GM23338 (cell line): ENCODE results near the gene POLD2. TPM values are rescaled to one million over a fixed set of nuclear protein-coding genes. Genes with fewer than 3 reads are reported as not detected.
A peak's percentile ranks its signal among the peaks of the same experiment; 100 is the strongest.

Experiments
- ATAC-seq: fragments of 200-7000 bp; cut with Tn5 transposase; 3 replicates; pipeline ENCODE4 v1.9.1; 2020
- DNase-seq: peaks from one replicate; pipeline ENCODE4 v3.0.0-alpha.2; 2015; ENCODE audit warnings: low spot score
- H2AFZ ChIP-seq: fragments of 200-600 bp; sonication (generic); 2 replicates; pipeline ENCODE4 v1.8.0; 2016; ENCODE audit warnings: antibody characterized with exemption, mild to moderate bottlenecking, moderate library complexity
- H3F3A ChIP-seq: fragments of 200-600 bp; sonication (generic); replicated peaks from 2 replicates; pipeline ENCODE4 v1.8.0; 2017; ENCODE audit warnings: antibody characterized with exemption, mixed run types, low read depth
- H3K27ac ChIP-seq: fragments of 200-600 bp; sonication (generic); 2 replicates; pipeline ENCODE4 v1.6.1; 2016; ENCODE audit warnings: low read depth
- H3K27me3 ChIP-seq: fragments of 200-600 bp; sonication (generic); 2 replicates; pipeline ENCODE4 v1.8.0; 2016; ENCODE audit warnings: mild to moderate bottlenecking, mixed run types, moderate library complexity; ENCODE audit not compliant: insufficient read depth
- H3K36me3 ChIP-seq: fragments of 200-600 bp; sonication (generic); 2 replicates; pipeline ENCODE4 v1.8.0; 2016; ENCODE audit warnings: mild to moderate bottlenecking; ENCODE audit not compliant: insufficient read depth
- H3K4me1 ChIP-seq: fragments of 200-600 bp; sonication (generic); 2 replicates; pipeline ENCODE4 v1.8.0; 2016; ENCODE audit warnings: mild to moderate bottlenecking, moderate library complexity; ENCODE audit not compliant: insufficient read depth
- H3K4me2 ChIP-seq: fragments of 200-600 bp; sonication (generic); 2 replicates; pipeline ENCODE4 v1.7.1; 2017; ENCODE audit warnings: mixed run types
- H3K4me3 ChIP-seq: fragments of 200-600 bp; sonication (generic); 2 replicates; pipeline ENCODE4 v1.6.1; 2016; ENCODE audit warnings: mixed run types
- H3K79me2 ChIP-seq: fragments of 200-600 bp; sonication (generic); replicated peaks from 2 replicates; pipeline ENCODE4 v1.8.0; 2017; ENCODE audit warnings: mild to moderate bottlenecking; ENCODE audit not compliant: insufficient read depth
- H3K9me2 ChIP-seq: fragments of 200-600 bp; sonication (generic); 2 replicates; pipeline ENCODE4 v1.8.0; 2017; ENCODE audit not compliant: insufficient read depth
- H4K20me1 ChIP-seq: fragments of 200-600 bp; sonication (generic); replicated peaks from 2 replicates; pipeline ENCODE4 v1.8.0; 2017; ENCODE audit warnings: mild to moderate bottlenecking; ENCODE audit not compliant: insufficient read depth
- H3K27ac Mint-ChIP-seq: 2 replicates; pipeline ENCODE4 v1.8.0; 2020; ENCODE audit warnings: inconsistent platforms, mild to moderate bottlenecking, moderate library complexity, mixed read lengths
- H3K27me3 Mint-ChIP-seq: 3 replicates; pipeline ENCODE4 v1.8.0; 2022; ENCODE audit warnings: low read depth, mild to moderate bottlenecking, moderate library complexity, mixed read lengths, inconsistent platforms; ENCODE audit not compliant: insufficient read depth, poor library complexity
- H3K36me3 Mint-ChIP-seq: 3 replicates; pipeline ENCODE4 v1.8.0; 2021; ENCODE audit warnings: low read depth, mild to moderate bottlenecking, inconsistent platforms, moderate library complexity, mixed read lengths
- H3K4me1 Mint-ChIP-seq: 3 replicates; pipeline ENCODE4 v1.8.0; 2020; ENCODE audit warnings: mild to moderate bottlenecking, inconsistent platforms, mixed read lengths
- H3K4me3 Mint-ChIP-seq: 3 replicates; pipeline ENCODE4 v1.8.0; 2021; ENCODE audit warnings: moderate library complexity, mild to moderate bottlenecking, inconsistent platforms, mixed read lengths
- H3K9me3 Mint-ChIP-seq: 3 replicates; pipeline ENCODE4 v1.8.0; 2020; ENCODE audit warnings: moderate library complexity, mild to moderate bottlenecking, inconsistent platforms, mixed read lengths
- CREB1 ChIP-seq: fragments of 250-450 bp; sonication (Bioruptor Pico); IDR thresholded peaks from 2 replicates; pipeline ENCODE4 v1.5.0; 2020; ENCODE audit warnings: low read depth, mild to moderate bottlenecking, moderate library complexity
- CTCF ChIP-seq, 2 experiments: fragments of 200-600 bp in 1 of 2; sonication (generic) in 1 of 2; conservative IDR thresholded peaks; 2 replicates each; pipeline versions ENCODE4 v1.5.1 to v1.6.1; 2016 to 2017; ENCODE audit warnings: antibody characterized with exemption in 2 of 2, low read depth in 2 of 2, mild to moderate bottlenecking in 2 of 2, moderate library complexity in 1 of 2
- EZH2 ChIP-seq: fragments of 200-600 bp; sonication (generic); IDR thresholded peaks from one replicate; pipeline ENCODE4 v1.8.0; 2017; ENCODE audit warnings: antibody characterized with exemption, mild to moderate bottlenecking, low read depth; ENCODE audit not compliant: unreplicated experiment
- EZH2phosphoT487 ChIP-seq: fragments of 200-600 bp; sonication (generic); IDR thresholded peaks from one replicate; pipeline ENCODE4 v1.8.1; 2018; ENCODE audit warnings: antibody characterized with exemption; ENCODE audit not compliant: unreplicated experiment
- POLR2AphosphoS5 ChIP-seq: IDR thresholded peaks from 2 replicates; pipeline ENCODE4 v1.6.1; 2016; ENCODE audit warnings: antibody characterized with exemption, low read depth
- ZNF114 ChIP-seq: fragments of 250-450 bp; sonication (Bioruptor Pico); IDR thresholded peaks from 2 replicates; pipeline ENCODE4 v1.5.0; 2020; ENCODE audit warnings: mild to moderate bottlenecking, moderate library complexity
- ZNF331 ChIP-seq: fragments of 250-450 bp; sonication (Bioruptor Pico); IDR thresholded peaks from 2 replicates; pipeline ENCODE4 v1.5.0; 2020; ENCODE audit warnings: low read depth, mild to moderate bottlenecking, moderate library complexity
- polyA plus RNA-seq: library from polyadenylated mRNA; unstranded; fragments of >200 nt; fragmentation: Nextera tagmentation; extraction: Ambion mirVana; gene quantifications from 2 replicates; pipeline ENCODE4 v1.2.1, GENCODE V29; 2016
- total RNA-seq: library from RNA; depleted of rRNA; stranded (reverse); fragments of >200 nt; shearing (Covaris generic); gene quantifications from 2 replicates; pipeline ENCODE4 v1.2.3, GENCODE V29; 2014

Gene POLD2
- total and polyA plus RNA-seq, 2 experiments from 2014 or later, result 101 to 127 TPM

- H3K79me2 ChIP-seq, result no peaks in the 10 kb centered on the region
- Mint-ChIP-seq H3K27me3 (peaks cover 3% of the 10 kb centered on the region), H3K27ac (no peak overlapping the region), H3K36me3 (no peaks in the 10 kb centered on the region), H3K4me3 (no peak overlapping the region), H3K9me3 (no peaks in the 10 kb centered on the region), H3K4me1 (peaks cover 3% of the 10 kb centered on the region; the same call in 2 of the 3 replicates)
- H3K9me2 ChIP-seq, result no peaks in the 10 kb centered on the region
- no peaks in the 10 kb centered on the region for H3K27me3 ChIP-seq
- no peaks in the 10 kb centered on the region for H3K4me1 ChIP-seq
- no peaks in the 10 kb centered on the region for H3F3A ChIP-seq
- TF ChIP-seq ZNF114 (CRISPR knock-in tag), result no peak
- no peak for TF ChIP-seq CREB1
- TF ChIP-seq ZNF331 (CRISPR knock-in tag), result no peak
- DNase-seq (no peak), ATAC-seq (no peak)
- no peak overlapping the region for H3K27ac ChIP-seq
- no peak overlapping the region for H3K4me3 ChIP-seq
- H2AFZ ChIP-seq, result no peak overlapping the region
- H4K20me1 ChIP-seq, result no peaks in the 10 kb centered on the region
- no peak overlapping the region for H3K4me2 ChIP-seq
- no peaks in the 10 kb centered on the region for H3K36me3 ChIP-seq
These were observed 31.4 kb upstream of the POLD2 start for GRCh38 chr7:44154703-44155102.

GRCh38 chr7:44153948-44154335 is 30.6 kb upstream of the POLD2 start:
- Histone ChIP-seq H2AFZ (no peak overlapping the region), H3K9me2 (no peaks in the 10 kb centered on the region), H4K20me1 (no peaks in the 10 kb centered on the region), H3K4me1 (no peaks in the 10 kb centered on the region), H3K27me3 (no peaks in the 10 kb centered on the region), H3K36me3 (no peaks in the 10 kb centered on the region), H3K4me3 (no peak overlapping the region), H3K27ac (no peak overlapping the region), H3F3A (no peaks in the 10 kb centered on the region), H3K4me2 (no peak overlapping the region), H3K79me2 (no peaks in the 10 kb centered on the region)
- Mint-ChIP-seq H3K27me3 (peaks cover 6% of the 10 kb centered on the region), H3K9me3 (no peaks in the 10 kb centered on the region), H3K4me1 (peaks cover 3% of the 10 kb centered on the region; the same call in 2 of the 3 replicates), H3K4me3 (no peak overlapping the region), H3K36me3 (no peaks in the 10 kb centered on the region), H3K27ac (no peak overlapping the region)
- ATAC-seq (no peak), DNase-seq (no peak)
- no peak for TF ChIP-seq EZH2
- no peak for TF ChIP-seq CREB1

- no peaks in the 10 kb centered on the region for H3K27me3 ChIP-seq
- H3K9me2 ChIP-seq, result no peaks in the 10 kb centered on the region
- H3K4me1 ChIP-seq, result no peaks in the 10 kb centered on the region
- no peaks in the 10 kb centered on the region for H4K20me1 ChIP-seq
- H3K4me2 ChIP-seq, result no peak overlapping the region
- no peaks in the 10 kb centered on the region for H3F3A ChIP-seq
- DNase-seq (peak; percentile 25), ATAC-seq (peak; percentile 67)
- H3K79me2 ChIP-seq, result no peaks in the 10 kb centered on the region
- no peak overlapping the region for H3K27ac ChIP-seq
- H3K4me3 ChIP-seq, result no peak overlapping the region
- no peaks in the 10 kb centered on the region for H3K36me3 ChIP-seq
- no peak overlapping the region for H2AFZ ChIP-seq
- Mint-ChIP-seq H3K9me3 (no peaks in the 10 kb centered on the region), H3K27me3 (peaks cover 6% of the 10 kb centered on the region), H3K4me1 (peaks cover 3% of the 10 kb centered on the region; the same call in 2 of the 3 replicates), H3K36me3 (no peaks in the 10 kb centered on the region), H3K27ac (no peak overlapping the region), H3K4me3 (no peak overlapping the region)
- TF ChIP-seq EZH2 (no peak), EZH2phosphoT487 (no peak), CTCF (conservative IDR thresholded peaks at IDR 0.05; ENCODE audit: low read depth in 2 of 2) (peak in 1 of 2 experiments; percentile 47; a peak in 2 of 4 replicates), POLR2AphosphoS5 (no peak)
These were observed 29.9 kb upstream of the POLD2 start for GRCh38 chr7:44152971-44153947.
